ENCODE results near the gene LY6G5C.

The LY6G5C gene

GRCh38 chr6:31681135-31681671 is 336 bp upstream of the LY6G5C start:
- H3K27me3 ChIP-seq = no peaks in the 10 kb centered on the region
- no peaks in the 10 kb centered on the region for H3K9me3 ChIP-seq
- peak overlapping the region; percentile 91 for H3K4me2 ChIP-seq
- H3K9ac ChIP-seq = peak overlapping the region; percentile 54; the same call in 1 of the 2 replicates
- peak overlapping the region; percentile 54 for H3K4me3 ChIP-seq
- H4K20me1 ChIP-seq = peaks cover 26% of the 10 kb centered on the region
- H3K27ac ChIP-seq = peak overlapping the region; percentile 39
- peaks cover 30% of the 10 kb centered on the region for H3K36me3 ChIP-seq
- peaks cover 59% of the 10 kb centered on the region for H3K4me1 ChIP-seq
- no peak for TF ChIP-seq Cebpa-rat (IDR thresholded peaks at IDR 0.05)

- H3K27me3 ChIP-seq = no peaks in the 10 kb centered on the region
- H3K36me3 ChIP-seq = peaks cover 22% of the 10 kb centered on the region
- peaks cover 62% of the 10 kb centered on the region for H3K4me1 ChIP-seq
- H3K9ac ChIP-seq = no peak overlapping the region
- no peak for TF ChIP-seq Cebpa-rat (IDR thresholded peaks at IDR 0.05)
- H3K27ac ChIP-seq = no peak overlapping the region
- H4K20me1 ChIP-seq = peaks cover 34% of the 10 kb centered on the region
- no peaks in the 10 kb centered on the region for H3K9me3 ChIP-seq
- H3K4me2 ChIP-seq = 0 out of 2 replicates have a peak overlapping the region, but pooled peaks have one; percentile 1
- H3K4me3 ChIP-seq = no peak overlapping the region
Observed at GRCh38 chr6:31677955-31678354, 2.9 kb downstream of the LY6G5C start.

- H3K36me3 ChIP-seq = peaks cover 32% of the 10 kb centered on the region
- no peak overlapping the region for H3K9ac ChIP-seq
- TF ChIP-seq Cebpa-rat (IDR thresholded peaks at IDR 0.05) = no peak
- no peaks in the 10 kb centered on the region for H3K9me3 ChIP-seq
- no peaks in the 10 kb centered on the region for H3K27me3 ChIP-seq
- H3K27ac ChIP-seq = no peak overlapping the region
- no peak overlapping the region for H3K4me3 ChIP-seq
- H4K20me1 ChIP-seq = peaks cover 36% of the 10 kb centered on the region
- H3K4me1 ChIP-seq = peaks cover 53% of the 10 kb centered on the region
- no peak overlapping the region for H3K4me2 ChIP-seq
Observed at GRCh38 chr6:31676904-31677303, 4.0 kb downstream of the LY6G5C start.

- H3K4me2 ChIP-seq = 0 out of 2 replicates have a peak overlapping the region, but pooled peaks have one; percentile 8
- H3K36me3 ChIP-seq = peaks cover 36% of the 10 kb centered on the region
- H3K4me3 ChIP-seq = no peak overlapping the region
- peaks cover 48% of the 10 kb centered on the region for H3K4me1 ChIP-seq
- H4K20me1 ChIP-seq = peaks cover 36% of the 10 kb centered on the region
- H3K27ac ChIP-seq = no peak overlapping the region
- TF ChIP-seq Cebpa-rat (IDR thresholded peaks at IDR 0.05) = no peak
- H3K27me3 ChIP-seq = no peaks in the 10 kb centered on the region
- no peaks in the 10 kb centered on the region for H3K9me3 ChIP-seq
- H3K9ac ChIP-seq = no peak overlapping the region
Observed at GRCh38 chr6:31676322-31676903, 4.5 kb downstream of the LY6G5C start.

- H3K9me3 ChIP-seq = no peaks in the 10 kb centered on the region
- H3K9ac ChIP-seq = peak within 1 kb of the TSS; percentile 22; the same call in 1 of the 2 replicates
- no peak within 1 kb of the TSS for H3K27ac ChIP-seq
- no peak within 1 kb of the TSS for H3K4me2 ChIP-seq
- H3K27me3 ChIP-seq = no peaks in the 10 kb centered on the region
- TF ChIP-seq Cebpa-rat (IDR thresholded peaks at IDR 0.05) = no peak
- peaks cover 12% of the 10 kb centered on the region for H3K4me1 ChIP-seq
- H3K36me3 ChIP-seq = peaks cover 77% of the 10 kb centered on the region
- H4K20me1 ChIP-seq = peaks cover 28% of the 10 kb centered on the region; the same call in 1 of the 2 replicates
- H3K4me3 ChIP-seq = no peak within 1 kb of the TSS
Observed at GRCh38 chr6:31669676-31670075, 11.2 kb downstream of the LY6G5C start, which contains the start of gene LY6G5B. Gene LY6G5B (plus strand): TSS chr6:31669976. CDS start chr6:31670951, 975 bp downstream.

- H3K36me3 ChIP-seq = peaks cover 64% of the 10 kb centered on the region
- peaks cover 42% of the 10 kb centered on the region for H3K4me1 ChIP-seq
- no peaks in the 10 kb centered on the region for H3K9me3 ChIP-seq
- H4K20me1 ChIP-seq = peaks cover 19% of the 10 kb centered on the region; the same call in 1 of the 2 replicates
- H3K9ac ChIP-seq = peak overlapping the region; percentile 91
- no peaks in the 10 kb centered on the region for H3K27me3 ChIP-seq
- peak overlapping the region; percentile 89 for H3K4me2 ChIP-seq
- peak overlapping the region; percentile 83 for H3K4me3 ChIP-seq
- TF ChIP-seq Cebpa-rat (IDR thresholded peaks at IDR 0.05) = no peak
- H3K27ac ChIP-seq = peak overlapping the region; percentile 97
Observed at GRCh38 chr6:31666337-31666965, 14.4 kb downstream of the LY6G5C start.

GRCh38 chr6:31665501-31666336 is 15.1 kb downstream of the LY6G5C start, which contains the start of gene CSNK2B:
Gene CSNK2B (plus strand): TSS chr6:31666080. CDS start chr6:31666832, 752 bp downstream.
- H3K9me3 ChIP-seq = no peaks in the 10 kb centered on the region
- peak within 1 kb of the TSS; percentile 100 for H3K4me2 ChIP-seq
- peaks cover 18% of the 10 kb centered on the region; the same call in 1 of the 2 replicates for H4K20me1 ChIP-seq
- H3K4me3 ChIP-seq = peak within 1 kb of the TSS; percentile 83
- H3K9ac ChIP-seq = peak within 1 kb of the TSS; percentile 91
- H3K4me1 ChIP-seq = peaks cover 49% of the 10 kb centered on the region
- H3K27me3 ChIP-seq = no peaks in the 10 kb centered on the region
- no peak for TF ChIP-seq Cebpa-rat (IDR thresholded peaks at IDR 0.05)
- H3K36me3 ChIP-seq = peaks cover 58% of the 10 kb centered on the region
- peak within 1 kb of the TSS; percentile 97 for H3K27ac ChIP-seq

GRCh38 chr6:31664790-31665500 is 15.9 kb downstream of the LY6G5C start, which contains the start of gene GPANK1:
Gene GPANK1 (minus strand): TSS chr6:31664997. CDS start chr6:31664478, 519 bp downstream.
- TF ChIP-seq Cebpa-rat (IDR thresholded peaks at IDR 0.05) = no peak
- peaks cover 50% of the 10 kb centered on the region for H3K36me3 ChIP-seq
- peak within 1 kb of the TSS; percentile 100 for H3K4me2 ChIP-seq
- peak within 1 kb of the TSS; percentile 91 for H3K9ac ChIP-seq
- H3K27ac ChIP-seq = peak within 1 kb of the TSS; percentile 97
- peaks cover 18% of the 10 kb centered on the region; the same call in 1 of the 2 replicates for H4K20me1 ChIP-seq
- peaks cover 51% of the 10 kb centered on the region for H3K4me1 ChIP-seq
- no peaks in the 10 kb centered on the region for H3K9me3 ChIP-seq
- H3K27me3 ChIP-seq = no peaks in the 10 kb centered on the region
- H3K4me3 ChIP-seq = peak within 1 kb of the TSS; percentile 83

Measured in BLaER1 (cell line).